HG03354 (cell line): ENCODE data around the gene CXCL5.
"Not testable (repeated sequence)": the region's sequence is repeated elsewhere in the genome, so short reads cannot be mapped to it uniquely, and the experiment has no call there.

ENCODE experiments used
- ATAC-seq: cut with Tn5 transposase; IDR thresholded peaks from one replicate; pipeline ENCODE4 v1.9.1; 2021; ENCODE audit warnings: mild to moderate bottlenecking; ENCODE audit not compliant: unreplicated experiment, poor library complexity, severe bottlenecking

Gene CXCL5

GRCh38 chr4:74016068-74016467 lies 17.6 kb upstream of the CXCL5 start:
- ATAC-seq = no peak

GRCh38 chr4:74015126-74015780 lies 16.8 kb upstream of the CXCL5 start:
- no peak for ATAC-seq

- ATAC-seq = no peak
Measured at GRCh38 chr4:74014332-74014731, 15.9 kb upstream of the CXCL5 start.

- ATAC-seq = no peak
Measured at GRCh38 chr4:74013264-74013663, 14.8 kb upstream of the CXCL5 start.

- ATAC-seq = no peak
Measured at GRCh38 chr4:74012130-74012529, 13.7 kb upstream of the CXCL5 start.

- no peak for ATAC-seq
Measured at GRCh38 chr4:74009307-74009706, 10.8 kb upstream of the CXCL5 start.

- peak; percentile 79 for ATAC-seq
Measured at GRCh38 chr4:74006009-74006476, 7.6 kb upstream of the CXCL5 start.

GRCh38 chr4:74005528-74005927 lies 7.1 kb upstream of the CXCL5 start:
- no peak for ATAC-seq

- ATAC-seq = no peak
Measured at GRCh38 chr4:74004668-74005067, 6.2 kb upstream of the CXCL5 start.

- no peak for ATAC-seq
Measured at GRCh38 chr4:74000301-74000700, 1.8 kb upstream of the CXCL5 start.

- no peak for ATAC-seq
Measured at GRCh38 chr4:73992050-73992449, 6.4 kb downstream of the CXCL5 start.

- ATAC-seq = no peak
Measured at GRCh38 chr4:73991742-73992000, 6.8 kb downstream of the CXCL5 start.

- no peak for ATAC-seq
Measured at GRCh38 chr4:73990988-73991741, 7.3 kb downstream of the CXCL5 start.

- no peak for ATAC-seq
Measured at GRCh38 chr4:73989928-73990327, 8.5 kb downstream of the CXCL5 start.

GRCh38 chr4:73989031-73989430 lies 9.4 kb downstream of the CXCL5 start:
- no peak for ATAC-seq

GRCh38 chr4:73988061-73988460 lies 10.4 kb downstream of the CXCL5 start, which contains the start of gene PPBP:
Gene PPBP (minus strand): TSS chr4:73988190. CDS start chr4:73988103, 87 bp downstream.
- no peak for ATAC-seq

- no peak for ATAC-seq
Measured at GRCh38 chr4:73985528-73985852, 13.0 kb downstream of the CXCL5 start.

- ATAC-seq = no peak
Measured at GRCh38 chr4:73984736-73985527, 13.5 kb downstream of the CXCL5 start.

- ATAC-seq = not testable (repeated sequence)
Measured at GRCh38 chr4:73981175-73981574, 17.3 kb downstream of the CXCL5 start.

- ATAC-seq = no peak
Measured at GRCh38 chr4:73979407-73979957, 19.0 kb downstream of the CXCL5 start.

- ATAC-seq = no peak
Measured at GRCh38 chr4:73978886-73979285, 19.6 kb downstream of the CXCL5 start.
